H1 (cell line): Measurements from ENCODE around the gene MYOM1.

ENCODE experiments used
- BCL11A ChIP-seq, 2 experiments: IDR thresholded peaks; one replicate each; pipeline ENCODE4 v1.6.1; 2011; ENCODE audit warnings: low read depth in 2 of 2, low read length in 2 of 2, mild to moderate bottlenecking in 2 of 2
- EGR1 ChIP-seq: IDR thresholded peaks from 2 replicates; pipeline ENCODE4 v1.6.1; 2011; ENCODE audit warnings: low read depth, low read length, borderline replicate concordance
- EP300 ChIP-seq, 2 experiments: IDR thresholded peaks; 1 replicate in 1 of 2; 2 replicates in 1 of 2; pipeline ENCODE4 v1.6.1; 2011 to 2012; ENCODE audit warnings: low read depth in 2 of 2, low read length in 2 of 2, mild to moderate bottlenecking in 2 of 2, borderline replicate concordance in 1 of 2, inconsistent platforms in 1 of 2, moderate library complexity in 1 of 2
- GABPA ChIP-seq: IDR thresholded peaks from 2 replicates; pipeline ENCODE4 v1.6.1; 2011; ENCODE audit warnings: mild to moderate bottlenecking, low read length, moderate library complexity, borderline replicate concordance; ENCODE audit not compliant: insufficient read depth
- KDM1A ChIP-seq: fragments of 200-600, 300-600 bp; sonication (generic); IDR thresholded peaks from 2 replicates; pipeline ENCODE4 v1.7.1; 2016; ENCODE audit warnings: mild to moderate bottlenecking, low read length, borderline replicate concordance
- MAX ChIP-seq: IDR thresholded peaks from 2 replicates; pipeline ENCODE4 v1.6.1; 2012; ENCODE audit warnings: inconsistent platforms
- POLR2A ChIP-seq, 2 experiments: IDR thresholded peaks; 1 replicate in 1 of 2; 2 replicates in 1 of 2; pipeline ENCODE4 v1.6.1; 2011; ENCODE audit warnings: low read depth in 2 of 2, low read length in 2 of 2, mild to moderate bottlenecking in 2 of 2; ENCODE audit errors: control extremely low read depth in 1 of 2
- POLR2AphosphoS5 ChIP-seq: IDR thresholded peaks from 2 replicates; pipeline ENCODE4 v1.6.1; 2011; ENCODE audit warnings: low read depth, low read length
- SAP30 ChIP-seq: fragments of 300-600 bp; sonication (generic); IDR thresholded peaks from 2 replicates; pipeline ENCODE4 v1.7.1; 2012; ENCODE audit warnings: low read length, moderate library complexity, mild to moderate bottlenecking, inconsistent platforms; ENCODE audit not compliant: insufficient read depth, insufficient replicate concordance
- SIN3A ChIP-seq, 2 experiments: IDR thresholded peaks in 1 of 2; conservative IDR thresholded peaks in 1 of 2; 2 replicates each; pipeline ENCODE4 v1.6.1; 2011 to 2012; ENCODE audit warnings: low read length in 2 of 2, improper control_type of control experiment in 1 of 2, low read depth in 1 of 2, mild to moderate bottlenecking in 1 of 2
- SP1 ChIP-seq: IDR thresholded peaks from 2 replicates; pipeline ENCODE4 v1.6.1; 2011; ENCODE audit warnings: low read depth, low read length
- TEAD4 ChIP-seq: IDR thresholded peaks from 2 replicates; pipeline ENCODE4 v1.6.1; 2012; ENCODE audit warnings: low read depth, low read length, inconsistent platforms, mixed read lengths
- TF ChIP-seq, protein P1 (sequence below), 3 experiments: IDR thresholded peaks; 1 replicate in 2 of 3; 2 replicates in 1 of 3; pipeline versions ENCODE4 v1.5.1 to v1.6.1; 2011; ENCODE audit warnings: low read length in 3 of 3, mild to moderate bottlenecking in 3 of 3, inconsistent platforms in 2 of 3, low read depth in 1 of 3, moderate library complexity in 1 of 3; ENCODE audit not compliant: insufficient read depth in 1 of 3; ENCODE audit errors: control extremely low read depth in 1 of 3

DNA sequence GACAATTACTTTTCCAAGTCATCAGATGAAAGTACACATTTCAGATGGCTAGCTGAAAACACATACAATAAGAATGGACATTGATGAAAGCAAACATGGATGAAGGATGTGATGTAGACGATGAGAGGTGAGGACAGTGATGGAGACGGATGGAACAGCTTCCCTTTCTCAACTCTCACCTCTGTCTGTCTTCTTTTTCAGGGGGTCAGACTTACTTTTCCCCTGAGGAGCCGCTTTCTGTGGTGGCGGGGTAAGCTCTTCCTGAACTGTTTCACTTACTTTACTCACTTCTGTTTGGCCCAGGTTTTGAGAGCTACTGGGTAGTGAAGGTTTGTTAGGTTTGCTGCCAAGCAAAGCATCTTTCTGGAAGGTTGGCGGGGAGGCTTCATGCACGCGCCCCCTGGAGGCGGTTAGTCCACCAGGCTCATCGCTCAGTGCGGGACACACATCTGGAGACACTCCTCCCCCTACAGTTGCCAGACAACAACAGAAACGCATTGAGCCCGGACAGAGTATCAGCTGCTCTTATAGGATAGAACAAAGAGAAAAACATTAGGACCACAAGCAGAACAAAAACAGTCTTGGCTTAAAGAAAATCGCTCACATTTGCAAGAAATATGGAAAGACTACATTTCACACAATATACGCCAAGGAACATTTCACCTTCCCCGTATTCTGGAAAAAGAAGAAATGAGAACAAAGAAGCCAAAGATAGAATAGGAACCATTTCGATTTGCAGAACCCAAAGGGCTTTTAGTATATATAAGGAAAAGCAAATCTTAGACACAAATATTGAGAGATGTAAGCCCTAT, 90.5 kb downstream of the MYOM1 start:
- TF ChIP-seq SAP30 (no peak), SP1 (0 out of 2 replicates have a peak, but pooled peaks have one; percentile 19), EP300 (IDR thresholded peaks at IDR 0.05; ENCODE audit: borderline replicate concordance in 1 of 2, low read depth in 2 of 2, low read length in 2 of 2) (peak in 1 of 2 experiments; percentile 70; a peak in 1 of 3 replicates), POLR2A (IDR thresholded peaks at IDR 0.05; ENCODE audit: control extremely low read depth in 1 of 2, low read depth in 2 of 2, low read length in 2 of 2) (no peak), TEAD4 (no peak), SIN3A (conservative IDR thresholded peaks at IDR 0.05 in 1 of 2, IDR thresholded peaks at IDR 0.05 in 1 of 2; ENCODE audit: low read depth in 1 of 2, low read length in 2 of 2) (peak; percentile 48 to 58; a peak in 1 of 4 replicates), GABPA (peak; percentile 66; the same call in 1 of the 2 replicates), EGR1 (no peak), MAX (peak; percentile 66), BCL11A (IDR thresholded peaks at IDR 0.05; ENCODE audit: low read depth in 2 of 2, low read length in 2 of 2) (no peak), KDM1A (no peak), POLR2AphosphoS5 (no peak)
- TF ChIP-seq, protein P1, sequence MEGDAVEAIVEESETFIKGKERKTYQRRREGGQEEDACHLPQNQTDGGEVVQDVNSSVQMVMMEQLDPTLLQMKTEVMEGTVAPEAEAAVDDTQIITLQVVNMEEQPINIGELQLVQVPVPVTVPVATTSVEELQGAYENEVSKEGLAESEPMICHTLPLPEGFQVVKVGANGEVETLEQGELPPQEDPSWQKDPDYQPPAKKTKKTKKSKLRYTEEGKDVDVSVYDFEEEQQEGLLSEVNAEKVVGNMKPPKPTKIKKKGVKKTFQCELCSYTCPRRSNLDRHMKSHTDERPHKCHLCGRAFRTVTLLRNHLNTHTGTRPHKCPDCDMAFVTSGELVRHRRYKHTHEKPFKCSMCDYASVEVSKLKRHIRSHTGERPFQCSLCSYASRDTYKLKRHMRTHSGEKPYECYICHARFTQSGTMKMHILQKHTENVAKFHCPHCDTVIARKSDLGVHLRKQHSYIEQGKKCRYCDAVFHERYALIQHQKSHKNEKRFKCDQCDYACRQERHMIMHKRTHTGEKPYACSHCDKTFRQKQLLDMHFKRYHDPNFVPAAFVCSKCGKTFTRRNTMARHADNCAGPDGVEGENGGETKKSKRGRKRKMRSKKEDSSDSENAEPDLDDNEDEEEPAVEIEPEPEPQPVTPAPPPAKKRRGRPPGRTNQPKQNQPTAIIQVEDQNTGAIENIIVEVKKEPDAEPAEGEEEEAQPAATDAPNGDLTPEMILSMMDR (IDR thresholded peaks at IDR 0.05; ENCODE audit: control extremely low read depth in 1 of 3, insufficient read depth in 1 of 3, low read depth in 1 of 3, low read length in 3 of 3) = peak; percentile 95 to 96 (median 96)
